Jurkat, Clone E6-1 (cell line): ENCODE data around the gene NBPF3.
"Not testable (repeated sequence)": the region's sequence is repeated elsewhere in the genome, so short reads cannot be mapped to it uniquely, and the experiment has no call there.

Experiments
- DNase-seq: peaks from one replicate; pipeline ENCODE4 v3.0.0-alpha.2; 2011; ENCODE audit warnings: low read depth, low spot score
- H3K4me3 ChIP-seq: 2 replicates; pipeline ENCODE4 v1.5.1; 2011; ENCODE audit warnings: mild to moderate bottlenecking, low read length, control low read depth, moderate library complexity

NBPF3 gene

DNA sequence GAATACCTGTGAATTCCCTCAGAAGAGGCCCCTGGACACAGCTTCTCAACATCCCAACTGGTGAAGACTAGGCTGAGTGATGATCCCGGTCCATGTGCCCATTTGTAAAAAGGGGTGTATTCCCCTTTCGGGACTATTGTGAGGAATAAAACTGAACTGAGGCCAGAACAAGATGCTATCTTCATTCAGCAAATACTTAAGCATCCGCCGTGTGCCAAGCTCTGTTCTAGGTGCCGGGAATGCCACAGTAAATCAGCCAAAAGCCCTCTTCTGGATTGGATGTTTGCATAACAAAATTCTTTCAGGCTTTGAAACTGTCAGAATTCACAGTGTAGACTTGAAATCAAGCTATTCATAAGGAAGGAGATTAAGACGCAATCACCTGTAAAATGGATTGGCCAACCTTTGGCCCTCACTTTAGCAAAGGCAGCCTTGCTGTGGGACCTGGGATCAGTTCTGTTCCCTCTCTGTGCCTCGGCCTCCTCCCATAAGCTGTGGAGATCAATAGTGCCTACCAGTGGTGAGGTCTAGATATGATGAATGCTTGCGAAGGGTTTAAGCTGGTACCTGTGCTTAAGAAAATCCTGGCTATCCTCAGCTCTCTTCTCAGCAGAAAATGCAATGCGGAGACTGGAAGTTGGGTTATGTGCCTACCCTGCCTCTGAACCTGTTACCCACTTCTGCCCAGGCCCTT is 71.1 kb downstream of the NBPF3 start:
- H3K4me3 ChIP-seq, result no peak overlapping the region
- no peak for DNase-seq

DNA sequence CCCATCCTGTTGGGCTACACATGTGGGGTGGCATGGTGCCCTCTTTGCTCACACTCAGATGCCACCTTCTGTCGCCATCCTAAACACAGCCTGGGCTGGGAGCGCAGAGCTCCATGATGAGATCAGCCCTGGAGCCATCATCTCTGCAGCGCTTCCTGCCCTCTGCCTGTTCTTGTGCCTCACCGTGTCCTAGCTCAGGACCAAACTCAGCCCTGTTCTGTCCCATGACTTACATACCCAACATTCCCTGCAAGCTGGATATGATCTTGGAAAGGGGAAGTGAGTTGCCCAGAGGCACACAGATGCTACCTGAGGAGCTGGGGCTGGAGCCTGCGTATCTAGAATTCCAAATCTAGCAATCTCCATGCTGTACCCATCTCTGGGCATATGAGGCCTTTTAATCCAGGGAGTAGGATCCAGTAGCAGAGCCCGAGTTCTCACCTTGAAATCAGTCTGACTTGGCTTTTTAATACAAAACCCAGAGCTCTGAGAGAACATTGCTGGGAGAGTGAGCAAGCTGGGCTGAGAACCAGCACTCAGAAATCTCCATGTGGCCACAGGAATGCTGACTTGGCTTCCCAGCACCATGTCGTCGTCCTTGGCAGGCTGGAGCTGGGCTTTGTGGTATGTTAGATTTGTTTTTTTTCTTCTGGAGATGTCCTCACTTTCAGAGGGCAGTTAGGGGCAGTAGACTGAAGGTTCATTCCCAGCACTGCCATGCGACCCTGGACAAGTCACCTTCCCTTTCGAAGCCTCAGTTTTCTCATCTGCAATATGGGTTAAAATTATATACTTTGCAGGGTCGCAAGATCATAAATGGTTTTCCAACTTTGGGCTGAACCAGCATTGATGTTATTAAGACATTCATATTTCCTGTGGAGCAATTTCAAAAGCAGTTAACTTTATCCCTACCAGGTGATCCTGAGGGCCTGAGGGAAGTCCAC is 71.9 kb downstream of the NBPF3 start:
- no peak overlapping the region for H3K4me3 ChIP-seq
- DNase-seq, result no peak

GRCh38 chr1:21514245-21514644 is 74.3 kb downstream of the NBPF3 start:
- H3K4me3 ChIP-seq, result no peak overlapping the region
- peak; percentile 24 for DNase-seq

- H3K4me3 ChIP-seq, result no peak overlapping the region
These were observed 77.2 kb downstream of the NBPF3 start for GRCh38 chr1:21517161-21517589.

GRCh38 chr1:21517660-21518480 is 77.9 kb downstream of the NBPF3 start:
- no peak overlapping the region for H3K4me3 ChIP-seq
- DNase-seq, result no peak

More at GRCh38 chr1:21517161-21517589, 77.2 kb downstream of the NBPF3 start:
- no peak for DNase-seq

DNA sequence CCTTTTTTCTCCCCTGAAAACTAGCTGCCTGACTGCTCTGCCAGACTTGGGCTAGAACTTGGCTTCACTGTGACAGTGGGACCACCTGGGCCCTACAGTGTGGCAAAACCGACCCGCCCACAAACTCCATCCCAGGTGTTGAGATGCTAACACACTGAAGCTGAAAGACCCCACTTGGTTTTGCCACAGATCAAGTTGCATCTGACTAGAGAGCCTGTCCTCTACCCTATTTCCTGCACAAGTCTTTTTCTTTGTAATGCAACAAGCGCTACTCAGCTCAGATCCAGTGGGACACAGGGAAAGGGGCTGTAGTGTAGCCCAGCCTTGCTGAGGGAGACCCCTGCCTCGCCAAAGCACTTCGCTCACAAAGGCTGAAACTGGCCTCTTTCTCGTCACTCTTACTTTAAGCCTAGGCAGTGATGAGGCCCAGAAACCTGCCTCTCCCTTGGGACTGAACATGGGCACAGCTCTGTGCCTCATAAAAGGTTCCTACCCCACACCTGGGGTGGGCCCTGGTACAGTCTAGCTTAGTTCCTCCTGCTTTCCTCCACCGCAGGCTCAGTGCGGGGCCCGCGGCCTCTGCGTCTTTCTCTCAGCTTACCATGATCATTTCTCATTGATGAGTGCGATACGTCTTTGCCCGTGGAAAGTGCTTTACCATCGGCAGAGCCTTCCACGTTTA is 79.0 kb downstream of the NBPF3 start:
- no peak overlapping the region for H3K4me3 ChIP-seq
- no peak for DNase-seq

GRCh38 chr1:21519486-21520070 is 79.6 kb downstream of the NBPF3 start:
- H3K4me3 ChIP-seq, DNase-seq: not testable (repeated sequence)

- no peak overlapping the region for H3K4me3 ChIP-seq
- DNase-seq, result no peak
These were observed 81.2 kb downstream of the NBPF3 start for GRCh38 chr1:21520899-21521716.

GRCh38 chr1:21521717-21522060 is 81.8 kb downstream of the NBPF3 start:
- DNase-seq, result no peak
- H3K4me3 ChIP-seq, result no peak overlapping the region

DNA sequence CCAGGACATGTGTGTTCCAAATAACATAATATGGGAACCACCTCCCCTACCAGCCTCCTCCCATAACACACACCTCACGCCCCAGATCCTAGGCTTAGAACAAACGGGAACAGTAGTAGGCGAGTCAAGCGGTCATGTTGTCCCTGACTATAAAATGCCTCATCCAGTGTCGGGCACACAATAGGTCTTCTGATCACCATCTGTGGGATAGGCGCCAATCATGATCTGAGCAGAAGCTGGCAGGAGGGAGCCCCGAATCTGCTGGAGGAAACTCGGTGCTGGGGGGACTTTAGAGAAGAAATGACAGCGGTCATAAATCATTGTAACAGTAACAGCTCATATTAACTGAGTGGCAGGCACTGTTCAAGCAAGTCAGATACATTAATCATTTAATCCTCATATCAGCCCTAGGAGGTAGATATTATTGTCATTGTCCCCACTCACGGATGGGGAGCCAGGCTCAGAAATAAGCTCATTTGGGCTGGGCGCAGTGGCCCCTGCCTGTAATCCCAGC is 82.6 kb downstream of the NBPF3 start:
- H3K4me3 ChIP-seq, result no peak overlapping the region
- DNase-seq, result no peak

DNA sequence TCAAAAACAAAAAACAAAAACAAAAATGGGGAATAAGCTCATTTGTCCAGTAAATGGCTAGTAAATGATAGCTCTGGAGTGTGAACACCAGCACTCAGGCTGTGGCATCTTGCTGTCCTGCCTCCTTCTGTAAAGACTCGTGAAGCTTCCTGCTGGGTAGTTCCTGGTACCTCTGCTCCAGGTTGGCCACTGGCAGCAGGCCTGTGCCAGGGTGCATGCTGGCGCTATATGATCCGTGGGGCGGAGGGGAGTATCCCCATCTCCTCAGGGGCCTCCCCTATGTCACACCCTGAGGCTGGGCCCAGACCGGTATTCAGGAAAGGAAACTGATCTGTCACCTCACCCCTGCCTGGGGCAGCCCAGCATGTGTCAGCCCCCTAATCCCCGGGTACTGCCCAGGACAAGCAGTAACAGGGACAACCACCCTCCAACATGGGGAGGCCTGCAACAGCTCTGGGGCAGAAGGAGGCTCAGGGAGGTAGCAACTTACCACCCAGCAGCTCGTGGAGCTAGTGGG is 83.4 kb downstream of the NBPF3 start:
- no peak overlapping the region for H3K4me3 ChIP-seq
- DNase-seq, result no peak

DNA sequence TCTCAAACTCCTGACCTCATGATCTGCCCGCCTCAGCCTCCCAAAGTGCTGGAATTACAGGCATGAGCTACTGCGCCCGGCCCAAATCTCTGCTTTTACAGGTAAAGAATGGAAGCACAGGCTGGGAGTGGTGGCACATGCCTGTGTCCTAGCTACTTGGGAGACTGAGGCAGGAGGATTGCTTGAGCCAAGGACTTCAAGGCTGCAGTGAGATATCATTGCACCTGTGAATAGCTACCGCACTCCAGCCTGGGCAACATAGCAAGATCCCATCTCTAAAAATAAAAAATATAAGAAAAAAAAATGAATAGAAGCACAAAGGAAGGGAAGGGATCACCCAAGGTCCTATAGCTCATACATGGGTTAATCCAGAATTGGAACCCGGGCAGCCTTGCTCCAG is 84.3 kb downstream of the NBPF3 start:
- H3K4me3 ChIP-seq, result no peak overlapping the region
- DNase-seq, result no peak

GRCh38 chr1:21524686-21525339 is 84.9 kb downstream of the NBPF3 start:
- no peak overlapping the region for H3K4me3 ChIP-seq
- no peak for DNase-seq

GRCh38 chr1:21525340-21525717 is 85.4 kb downstream of the NBPF3 start:
- no peak overlapping the region for H3K4me3 ChIP-seq

DNA sequence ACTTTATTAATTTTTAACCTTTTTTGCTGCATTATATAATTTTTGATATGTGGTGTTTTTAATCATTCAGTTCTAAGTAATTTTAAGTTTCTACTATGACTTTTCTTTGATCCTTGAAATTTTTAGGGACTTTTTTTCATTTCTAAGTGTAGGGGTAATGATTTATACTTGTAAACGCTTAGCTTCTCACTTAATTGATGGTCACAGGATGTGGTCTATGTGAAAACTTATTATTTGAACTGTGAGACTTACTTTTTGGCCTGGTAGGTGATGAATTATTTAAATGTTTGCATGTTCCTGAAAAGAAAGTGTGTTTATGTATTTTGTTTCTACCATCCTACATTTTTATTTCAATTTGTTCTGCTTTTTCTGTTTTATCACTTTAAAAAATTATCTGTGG is 86.5 kb downstream of the NBPF3 start:
- H3K4me3 ChIP-seq, result no peak overlapping the region
- DNase-seq, result no peak

More at GRCh38 chr1:21525340-21525717, 85.4 kb downstream of the NBPF3 start:
- DNase-seq, result no peak

DNA sequence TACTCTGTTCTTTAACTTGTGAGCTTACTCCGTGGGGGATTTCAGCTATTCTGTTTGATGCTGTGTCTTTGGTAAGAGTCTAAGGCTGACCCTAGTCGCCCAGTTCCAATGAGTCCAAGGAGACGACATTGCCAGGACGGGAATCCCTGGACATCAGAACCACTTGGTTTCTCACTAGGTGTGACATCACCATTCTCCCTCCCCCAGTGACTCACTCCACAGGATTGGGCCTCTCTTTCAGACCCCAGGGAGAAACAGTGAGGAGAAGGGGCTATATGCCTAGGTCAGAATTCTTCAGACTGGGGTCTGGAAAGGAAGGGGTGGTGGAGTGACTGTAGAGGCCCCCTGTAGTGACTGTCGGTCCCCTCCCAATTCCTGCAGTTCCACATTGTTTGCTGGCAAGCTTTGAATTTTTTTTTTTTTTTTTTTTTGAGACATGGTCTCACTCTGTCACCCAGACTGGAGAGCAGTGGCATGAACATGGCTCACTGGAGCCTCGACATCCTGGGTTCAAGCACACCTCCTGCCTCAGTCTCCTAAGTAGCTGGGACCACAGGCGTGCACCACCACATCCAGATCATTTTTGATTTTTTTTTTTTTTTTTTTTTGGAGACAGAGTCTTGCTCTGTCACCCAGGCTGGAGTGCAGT is 90.6 kb downstream of the NBPF3 start:
- no peak for DNase-seq
- H3K4me3 ChIP-seq, result no peak overlapping the region

- no peak overlapping the region for H3K4me3 ChIP-seq
These were observed 91.3 kb downstream of the NBPF3 start for GRCh38 chr1:21531241-21531640.

More at GRCh38 chr1:21531241-21531640, 91.3 kb downstream of the NBPF3 start:
- no peak for DNase-seq
